ENCODE measurements around the gene EGLN3.
"Not testable (repeated sequence)": the region's sequence is repeated elsewhere in the genome, so short reads cannot be mapped to it uniquely, and the experiment has no call there.

The EGLN3 gene

DNA sequence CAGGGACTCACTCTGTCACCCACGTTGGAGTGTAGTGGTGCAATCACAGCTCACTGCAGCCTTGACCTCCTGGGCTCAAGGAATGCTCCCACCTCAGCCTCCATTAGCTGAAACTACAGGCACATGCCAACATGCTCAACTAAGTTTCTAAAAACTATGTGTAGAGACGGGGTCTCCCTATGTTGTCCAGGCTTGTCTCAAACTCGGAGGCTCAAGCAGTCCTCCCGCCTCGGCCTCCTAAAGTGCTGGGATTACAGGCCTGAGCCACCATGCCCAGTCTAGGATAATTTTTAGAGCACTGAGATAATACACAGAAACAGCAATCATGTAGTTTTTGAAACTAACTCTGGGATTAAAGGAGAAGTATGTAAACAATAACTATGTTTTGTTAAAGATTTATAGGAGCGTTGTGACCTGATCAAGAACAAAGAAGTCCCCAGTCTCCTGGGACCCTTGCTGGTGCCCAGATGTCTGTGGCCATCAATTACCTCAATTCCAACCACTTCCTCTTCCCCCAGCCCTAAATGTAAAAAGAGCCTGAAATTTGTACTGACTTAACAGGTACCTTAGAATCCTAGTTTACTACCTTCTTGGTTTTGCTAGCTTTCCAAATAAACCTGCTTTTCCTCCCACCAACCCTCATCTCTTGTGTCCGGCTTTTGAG, 28.9 kb upstream of the EGLN3 start:
- no peak overlapping the region for H2AK5ac ChIP-seq (ENCODE audit: low read length)

GRCh38 chr14:33978892-33979612, 28.2 kb upstream of the EGLN3 start:
- Histone ChIP-seq H4K8ac (ENCODE audit: low read depth, low read length) (no peak overlapping the region), H2BK120ac (ENCODE audit: low read depth, low read length) (no peak overlapping the region)

More for the DNA sequence above, 28.9 kb upstream of the EGLN3 start:
- WGBS (ENCODE audit: extremely low coverage, insufficient coverage, low lambda C conversion rate) = no CpG with 5 or more reads among the region's 7 CpGs
- H2BK15ac ChIP-seq (replicated peaks; ENCODE audit: low read depth) = no peak overlapping the region
- peak overlapping the region; percentile 6 for H2BK120ac ChIP-seq (ENCODE audit: low read depth, low read length)
- H3K23ac ChIP-seq (ENCODE audit: low read length) = no peak overlapping the region
- DNase-seq = no peak
- H3K36me3 ChIP-seq (ENCODE audit: control insufficient read depth, insufficient read depth, low read length) = no peaks in the 10 kb centered on the region
- no peak overlapping the region for H3K9ac ChIP-seq (ENCODE audit: low read length)
- H4K8ac ChIP-seq (ENCODE audit: low read depth, low read length) = no peak overlapping the region
- no peak overlapping the region for H3K4me3 ChIP-seq (ENCODE audit: low read length)
- H3K79me2 ChIP-seq (ENCODE audit: control insufficient read depth, insufficient read depth, low read length) = no peaks in the 10 kb centered on the region
- no peak overlapping the region for H3K56ac ChIP-seq (ENCODE audit: low read length)
- no peaks in the 10 kb centered on the region for H3K4me1 ChIP-seq (ENCODE audit: control insufficient read depth, low read depth, low read length)
- no peak overlapping the region for H3K4me2 ChIP-seq (ENCODE audit: low read length)
- no peak overlapping the region for H2BK5ac ChIP-seq (ENCODE audit: low read length)
- H4K5ac ChIP-seq (ENCODE audit: low read length) = no peak overlapping the region
- no peak overlapping the region for H3K27ac ChIP-seq (ENCODE audit: low read depth, low read length)
- no peak overlapping the region for H3K18ac ChIP-seq (ENCODE audit: low read length)
- no peaks in the 10 kb centered on the region for H3K27me3 ChIP-seq (ENCODE audit: insufficient read depth, low read length, poor library complexity)
- no peak overlapping the region for H3K4ac ChIP-seq (ENCODE audit: low read depth, low read length)
- H3K79me1 ChIP-seq (ENCODE audit: low read length) = no peaks in the 10 kb centered on the region

DNA sequence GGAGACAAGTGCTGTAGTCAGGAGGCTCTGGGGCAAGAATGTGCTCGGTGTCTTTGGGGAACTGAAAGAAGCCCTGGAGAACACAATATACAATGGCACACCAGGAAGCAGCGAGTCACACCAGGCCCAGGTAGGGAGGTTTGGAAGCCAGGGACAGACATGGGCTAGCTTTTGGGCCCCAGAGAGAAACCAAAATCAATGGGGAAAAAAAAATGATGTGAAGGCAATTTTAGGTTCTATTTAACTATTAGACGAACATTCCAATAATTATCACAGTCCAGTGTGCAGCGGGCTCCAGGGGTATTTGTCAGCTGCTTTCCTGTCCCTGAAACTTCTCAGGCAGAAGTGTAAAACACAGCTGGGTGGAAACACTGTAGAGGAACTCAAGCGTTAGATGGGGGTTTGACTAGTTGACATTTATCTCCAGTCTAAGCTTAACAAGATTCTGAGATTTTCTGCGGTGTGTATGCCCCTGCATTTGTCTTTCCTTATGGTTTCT, 21.8 kb upstream of the EGLN3 start:
- Histone ChIP-seq H3K79me1 (ENCODE audit: low read length) (no peaks in the 10 kb centered on the region), H2BK5ac (ENCODE audit: low read length) (no peak overlapping the region), H4K5ac (ENCODE audit: low read length) (no peak overlapping the region), H3K56ac (ENCODE audit: low read length) (peak overlapping the region; percentile 45), H2BK15ac (replicated peaks; ENCODE audit: low read depth) (no peak overlapping the region), H3K4me2 (ENCODE audit: low read length) (no peak overlapping the region), H3K4ac (ENCODE audit: low read depth, low read length) (no peak overlapping the region), H4K8ac (ENCODE audit: low read depth, low read length) (no peak overlapping the region), H2AK5ac (ENCODE audit: low read length) (no peak overlapping the region), H3K27me3 (ENCODE audit: insufficient read depth, low read length, poor library complexity) (no peaks in the 10 kb centered on the region), H3K79me2 (ENCODE audit: control insufficient read depth, insufficient read depth, low read length) (no peaks in the 10 kb centered on the region), H3K23ac (ENCODE audit: low read length) (no peak overlapping the region), H3K36me3 (ENCODE audit: control insufficient read depth, insufficient read depth, low read length) (no peaks in the 10 kb centered on the region), H2BK120ac (ENCODE audit: low read depth, low read length) (no peak overlapping the region), H3K4me3 (ENCODE audit: low read length) (no peak overlapping the region), H3K9ac (ENCODE audit: low read length) (no peak overlapping the region), H3K4me1 (ENCODE audit: control insufficient read depth, low read depth, low read length) (peaks cover 2% of the 10 kb centered on the region), H3K18ac (ENCODE audit: low read length) (peak overlapping the region; percentile 51), H3K27ac (ENCODE audit: low read depth, low read length) (no peak overlapping the region)
- no CpG with 5 or more reads among the region's 6 CpGs for WGBS (ENCODE audit: extremely low coverage, insufficient coverage, low lambda C conversion rate)
- DNase-seq = peak; percentile 64

More at GRCh38 chr14:33978892-33979612, 28.2 kb upstream of the EGLN3 start:
- Histone ChIP-seq H3K4ac (ENCODE audit: low read depth, low read length) (no peak overlapping the region), H3K23ac (ENCODE audit: low read length) (no peak overlapping the region), H3K9ac (ENCODE audit: low read length) (no peak overlapping the region), H3K27ac (ENCODE audit: low read depth, low read length) (no peak overlapping the region), H3K79me2 (ENCODE audit: control insufficient read depth, insufficient read depth, low read length) (no peaks in the 10 kb centered on the region), H3K4me1 (ENCODE audit: control insufficient read depth, low read depth, low read length) (no peaks in the 10 kb centered on the region), H3K79me1 (ENCODE audit: low read length) (no peaks in the 10 kb centered on the region), H2BK5ac (ENCODE audit: low read length) (no peak overlapping the region), H3K18ac (ENCODE audit: low read length) (no peak overlapping the region), H3K4me3 (ENCODE audit: low read length) (no peak overlapping the region), H4K5ac (ENCODE audit: low read length) (no peak overlapping the region), H2BK15ac (replicated peaks; ENCODE audit: low read depth) (no peak overlapping the region), H3K56ac (ENCODE audit: low read length) (no peak overlapping the region), H3K4me2 (ENCODE audit: low read length) (no peak overlapping the region), H2AK5ac (ENCODE audit: low read length) (no peak overlapping the region), H3K27me3 (ENCODE audit: insufficient read depth, low read length, poor library complexity) (no peaks in the 10 kb centered on the region), H3K36me3 (ENCODE audit: control insufficient read depth, insufficient read depth, low read length) (no peaks in the 10 kb centered on the region)
- WGBS (ENCODE audit: extremely low coverage, insufficient coverage, low lambda C conversion rate) = no CpG with 5 or more reads among the region's 8 CpGs
- DNase-seq = no peak

DNA sequence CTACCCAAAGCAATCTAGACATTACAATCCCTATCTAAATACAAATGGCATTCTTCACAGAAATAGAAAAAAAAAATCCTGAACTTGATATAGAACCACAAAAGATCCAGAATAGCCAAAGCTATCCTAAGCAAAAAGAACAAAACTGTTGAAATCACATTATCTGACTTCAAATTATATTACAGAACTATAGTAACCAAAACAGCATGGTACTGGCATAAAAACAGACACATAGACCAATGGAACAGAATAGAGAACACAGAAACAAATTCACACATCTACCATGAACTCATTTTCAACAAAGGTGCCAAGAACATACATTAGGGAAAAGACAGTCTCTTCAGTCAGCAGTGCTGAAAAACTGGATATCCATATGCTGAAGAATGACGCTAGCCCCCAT, 19.0 kb upstream of the EGLN3 start:
- not testable (repeated sequence) for H4K8ac ChIP-seq (ENCODE audit: low read depth, low read length); H3K4ac ChIP-seq (ENCODE audit: low read depth, low read length); H3K56ac ChIP-seq (ENCODE audit: low read length); H2BK15ac ChIP-seq (replicated peaks; ENCODE audit: low read depth); H3K9ac ChIP-seq (ENCODE audit: low read length); H3K36me3 ChIP-seq (ENCODE audit: control insufficient read depth, insufficient read depth, low read length); H2BK120ac ChIP-seq (ENCODE audit: low read depth, low read length); H3K4me2 ChIP-seq (ENCODE audit: low read length); H3K27me3 ChIP-seq (ENCODE audit: insufficient read depth, low read length, poor library complexity); H4K5ac ChIP-seq (ENCODE audit: low read length); H3K79me2 ChIP-seq (ENCODE audit: control insufficient read depth, insufficient read depth, low read length); DNase-seq; H3K27ac ChIP-seq (ENCODE audit: low read depth, low read length); H3K23ac ChIP-seq (ENCODE audit: low read length); H2BK5ac ChIP-seq (ENCODE audit: low read length); H3K79me1 ChIP-seq (ENCODE audit: low read length); H2AK5ac ChIP-seq (ENCODE audit: low read length); H3K18ac ChIP-seq (ENCODE audit: low read length); H3K4me3 ChIP-seq (ENCODE audit: low read length)
- no CpG with 5 or more reads among the region's 1 CpG for WGBS (ENCODE audit: extremely low coverage, insufficient coverage, low lambda C conversion rate)
- H3K4me1 ChIP-seq (ENCODE audit: control insufficient read depth, low read depth, low read length) = peaks cover 14% of the 10 kb centered on the region

- Histone ChIP-seq H3K56ac (ENCODE audit: low read length) (peak overlapping the region; percentile 34), H4K5ac (ENCODE audit: low read length) (no peak overlapping the region), H2AK5ac (ENCODE audit: low read length) (no peak overlapping the region), H3K36me3 (ENCODE audit: control insufficient read depth, insufficient read depth, low read length) (no peaks in the 10 kb centered on the region), H3K18ac (ENCODE audit: low read length) (peak overlapping the region; percentile 60), H3K4me3 (ENCODE audit: low read length) (no peak overlapping the region), H2BK5ac (ENCODE audit: low read length) (no peak overlapping the region), H3K4ac (ENCODE audit: low read depth, low read length) (peak overlapping the region; percentile 70), H3K4me2 (ENCODE audit: low read length) (no peak overlapping the region), H2BK15ac (replicated peaks; ENCODE audit: low read depth) (peak overlapping the region; percentile 57), H3K79me1 (ENCODE audit: low read length) (no peaks in the 10 kb centered on the region), H3K23ac (ENCODE audit: low read length) (peak overlapping the region; percentile 32), H3K27ac (ENCODE audit: low read depth, low read length) (no peak overlapping the region), H3K9ac (ENCODE audit: low read length) (no peak overlapping the region), H2BK120ac (ENCODE audit: low read depth, low read length) (peak overlapping the region; percentile 54), H3K27me3 (ENCODE audit: insufficient read depth, low read length, poor library complexity) (no peaks in the 10 kb centered on the region), H3K79me2 (ENCODE audit: control insufficient read depth, insufficient read depth, low read length) (no peaks in the 10 kb centered on the region), H4K8ac (ENCODE audit: low read depth, low read length) (no peak overlapping the region), H3K4me1 (ENCODE audit: control insufficient read depth, low read depth, low read length) (peaks cover 24% of the 10 kb centered on the region)
- no CpG with 5 or more reads among the region's 1 CpG for WGBS (ENCODE audit: extremely low coverage, insufficient coverage, low lambda C conversion rate)
- DNase-seq = no peak
These were observed 17.8 kb upstream of the EGLN3 start for GRCh38 chr14:33968722-33969121.
